Astrocyte of the cerebellum (primary cell): ENCODE measurements around the gene IRF6.

Experiments
- DNase-seq: peaks from one replicate; pipeline ENCODE4 v3.0.0-alpha.2; 2011; ENCODE audit warnings: low read depth
- H3K4me3 ChIP-seq: 2 replicates; pipeline ENCODE4 v1.5.1; 2011; ENCODE audit warnings: mild to moderate bottlenecking, low read depth, low read length, moderate library complexity
- in situ Hi-C: cut with HindIII; loops from 2 replicates; pipeline ENCODE4 v1.10.0; 2017; ENCODE audit warnings: low sequenced_read_pairs
- TF ChIP-seq, protein P1 (sequence below): IDR thresholded peaks from 2 replicates; pipeline ENCODE4 v1.5.1; 2012; ENCODE audit warnings: low read length, low read depth, moderate library complexity, mild to moderate bottlenecking; ENCODE audit errors: missing control alignments

The IRF6 gene

DNA sequence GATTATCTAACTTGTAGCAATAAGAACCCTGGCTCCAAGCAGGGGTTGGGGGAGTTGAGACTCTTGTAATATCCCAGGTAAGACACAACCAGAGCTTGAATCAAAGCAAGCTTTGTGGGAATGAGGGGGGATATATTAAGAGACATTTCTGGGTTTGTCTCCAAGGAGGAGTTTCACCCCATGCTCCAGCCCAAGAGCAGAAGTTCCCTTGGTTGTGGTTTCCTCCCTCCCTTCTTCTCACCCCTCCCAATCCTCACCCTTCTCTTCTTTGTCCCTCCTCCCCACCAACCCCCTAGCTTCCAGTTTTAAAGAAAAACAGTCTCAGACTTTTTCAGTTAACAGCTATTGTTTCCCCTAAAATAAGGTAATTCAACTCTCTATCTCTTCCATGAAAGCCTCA is 38.2 kb downstream of the IRF6 start:
- in situ Hi-C loops: no loop called here
- TF ChIP-seq, protein P1, sequence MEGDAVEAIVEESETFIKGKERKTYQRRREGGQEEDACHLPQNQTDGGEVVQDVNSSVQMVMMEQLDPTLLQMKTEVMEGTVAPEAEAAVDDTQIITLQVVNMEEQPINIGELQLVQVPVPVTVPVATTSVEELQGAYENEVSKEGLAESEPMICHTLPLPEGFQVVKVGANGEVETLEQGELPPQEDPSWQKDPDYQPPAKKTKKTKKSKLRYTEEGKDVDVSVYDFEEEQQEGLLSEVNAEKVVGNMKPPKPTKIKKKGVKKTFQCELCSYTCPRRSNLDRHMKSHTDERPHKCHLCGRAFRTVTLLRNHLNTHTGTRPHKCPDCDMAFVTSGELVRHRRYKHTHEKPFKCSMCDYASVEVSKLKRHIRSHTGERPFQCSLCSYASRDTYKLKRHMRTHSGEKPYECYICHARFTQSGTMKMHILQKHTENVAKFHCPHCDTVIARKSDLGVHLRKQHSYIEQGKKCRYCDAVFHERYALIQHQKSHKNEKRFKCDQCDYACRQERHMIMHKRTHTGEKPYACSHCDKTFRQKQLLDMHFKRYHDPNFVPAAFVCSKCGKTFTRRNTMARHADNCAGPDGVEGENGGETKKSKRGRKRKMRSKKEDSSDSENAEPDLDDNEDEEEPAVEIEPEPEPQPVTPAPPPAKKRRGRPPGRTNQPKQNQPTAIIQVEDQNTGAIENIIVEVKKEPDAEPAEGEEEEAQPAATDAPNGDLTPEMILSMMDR: no peak
- no peak overlapping the region for H3K4me3 ChIP-seq

DNA sequence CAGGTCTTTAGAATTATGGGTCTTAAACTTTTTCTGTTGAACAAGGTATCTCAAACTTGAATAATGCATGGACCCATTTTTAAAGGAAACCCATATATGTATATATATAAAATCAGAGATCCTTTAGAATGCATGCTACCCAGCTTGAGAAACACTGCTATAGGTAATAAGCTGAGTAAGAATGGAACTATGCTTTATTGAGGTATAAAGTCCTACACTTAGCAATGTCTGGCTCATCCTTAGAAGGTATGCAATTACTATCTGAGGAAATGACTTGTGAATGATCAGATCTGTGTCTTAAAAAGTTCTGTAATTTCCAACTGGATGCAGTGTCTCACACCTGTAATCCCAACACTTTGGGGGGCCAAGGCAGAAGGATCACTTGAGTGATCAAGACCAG is 38.8 kb downstream of the IRF6 start:
- no peak for DNase-seq
- TF ChIP-seq, protein P1: no peak
- in situ Hi-C loops: no loop called here
- H3K4me3 ChIP-seq: no peak overlapping the region

More for the DNA sequence above, 38.2 kb downstream of the IRF6 start:
- no peak for DNase-seq

DNA sequence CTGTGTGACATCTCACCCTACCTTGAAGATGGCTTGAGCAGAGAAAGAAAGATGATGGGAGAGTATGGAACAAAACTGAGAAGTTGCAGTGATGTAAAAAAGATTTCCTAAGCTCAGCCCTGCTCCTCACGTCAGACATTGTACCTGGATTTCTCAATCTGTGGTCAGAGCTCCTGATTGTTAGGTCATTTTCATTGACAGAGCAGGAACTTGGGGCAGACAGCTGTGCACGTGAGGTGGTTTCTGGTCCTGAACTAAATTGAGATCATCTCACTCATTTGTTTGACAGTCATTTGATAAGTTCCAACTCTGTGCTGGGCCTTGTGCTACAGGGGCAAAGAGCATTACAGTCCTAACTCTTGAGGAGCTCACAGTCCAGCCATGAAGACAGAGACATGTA is 39.9 kb downstream of the IRF6 start:
- TF ChIP-seq, protein P1: no peak
- H3K4me3 ChIP-seq: no peak overlapping the region
- in situ Hi-C loops: no loop called here
- DNase-seq: no peak

DNA sequence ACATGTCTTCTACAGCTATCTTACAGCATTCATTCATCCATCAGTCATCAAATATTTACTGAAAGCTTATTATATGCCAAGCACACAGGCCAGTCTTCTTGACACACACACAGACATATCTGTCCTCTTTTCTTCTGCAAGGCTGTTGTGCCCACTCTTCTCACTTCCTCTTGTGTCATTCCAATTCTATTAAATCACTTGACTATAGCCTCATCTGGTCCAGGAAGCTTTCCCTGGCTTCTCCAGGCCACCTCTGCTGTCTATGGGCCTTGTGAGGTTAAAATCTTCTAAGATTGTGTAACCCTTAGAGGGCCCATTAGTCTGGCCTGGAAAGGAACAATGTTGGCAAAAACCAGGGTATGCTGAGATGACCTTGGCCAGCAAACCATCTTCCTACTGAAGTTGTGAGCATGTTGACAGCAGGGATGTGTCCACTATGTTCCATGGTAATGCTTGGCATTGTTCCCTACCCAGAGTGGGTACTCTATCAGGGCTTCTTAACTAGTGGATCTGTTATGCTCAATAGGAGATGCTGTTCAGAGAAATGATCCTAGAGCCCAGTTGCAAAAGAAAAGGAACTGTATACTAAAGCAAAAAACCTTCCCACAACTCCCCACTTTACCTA is 44.8 kb downstream of the IRF6 start:
- TF ChIP-seq, protein P1: no peak
- in situ Hi-C loops: no loop called here
- H3K4me3 ChIP-seq: no peak overlapping the region
- no peak for DNase-seq

DNA sequence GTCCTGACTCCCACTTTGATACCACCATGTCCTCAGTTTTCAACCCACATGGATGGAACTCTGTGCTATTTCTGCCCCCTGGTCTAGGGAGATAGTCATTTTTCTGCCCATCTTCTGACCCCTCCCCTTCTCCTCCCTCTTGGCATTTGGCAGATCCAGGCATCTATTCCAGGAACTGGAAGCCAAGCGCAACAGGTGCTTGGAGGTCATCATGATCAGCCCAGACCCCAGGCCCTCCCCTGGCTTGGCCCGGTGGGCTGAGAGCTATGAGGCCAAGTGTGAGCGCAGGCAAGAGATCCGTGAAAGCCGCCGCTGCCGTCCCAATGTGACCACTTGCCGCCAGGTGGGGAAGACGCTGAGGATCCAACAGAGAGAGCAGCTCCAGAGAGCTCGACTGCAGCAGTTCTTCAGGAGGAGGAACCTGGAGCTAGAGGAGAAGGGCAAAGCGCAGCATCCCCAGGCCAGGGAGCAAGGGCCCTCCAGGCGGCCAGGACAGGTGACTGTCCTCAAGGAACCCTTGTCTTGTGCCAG is 46.0 kb downstream of the IRF6 start:
- TF ChIP-seq, protein P1: no peak
- no peak overlapping the region for H3K4me3 ChIP-seq
- in situ Hi-C loops: no loop called here
- DNase-seq: no peak

DNA sequence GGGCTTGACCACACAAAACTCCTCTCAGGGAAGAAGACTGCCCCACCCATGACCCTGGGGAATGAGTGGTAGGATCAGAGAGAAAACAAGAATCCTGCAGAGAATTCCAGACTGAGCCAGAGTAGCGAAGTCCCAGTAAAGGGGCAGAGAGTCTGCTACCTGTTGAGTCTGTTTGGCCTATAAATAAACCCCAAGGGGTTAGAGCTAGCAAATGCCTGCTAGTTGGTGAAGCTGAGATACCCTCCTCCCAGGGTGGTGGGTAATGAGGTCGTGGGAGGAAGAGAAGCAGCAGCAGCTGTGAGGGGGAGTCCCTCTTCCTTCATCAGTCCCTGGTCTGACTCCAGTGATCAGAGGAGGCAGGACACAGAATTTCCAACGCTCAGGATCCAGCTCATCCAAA is 47.5 kb downstream of the IRF6 start:
- no peak overlapping the region for H3K4me3 ChIP-seq
- in situ Hi-C loops: no loop called here
- no peak for DNase-seq
- TF ChIP-seq, protein P1: no peak
